ENCODE measurements around the gene ANKRD34A. TPM values are rescaled to one million over a fixed set of nuclear protein-coding genes. Genes with fewer than 3 reads are reported as not detected.

The ANKRD34A gene
- total and polyA plus RNA-seq, 2 of the 13 experiments (the other 11 are each of a cell fraction or from before 2014, with no cell fraction given), result 0.05 to 0.07 TPM

GRCh38 chr1:145961109-145961424, 3.3 kb downstream of the ANKRD34A start:
- POLR2A ChIA-PET, result interaction anchor here (0.6 kb wide), 1 partner anchor 37 kb away, joined by 3 read pairs; no protein-coding TSS in a partner anchor
- peaks cover 0 to 30% of the 10 kb centered on the region in 2 experiments; a peak in 3 of 5 replicates for H3K27me3 ChIP-seq (ENCODE audit: control insufficient read depth in 1 of 2, insufficient read depth in 2 of 2, low read length in 2 of 2)
- in situ Hi-C loops (cut with HindIII; ENCODE audit: extremely low pct_ligation_motif_present, low pct_unique_long_range_greater_than_20kb) (loop anchor here (5.0 kb wide), 1 partner anchor 34 kb away; the partner anchor contains the start of gene RBM8A), intact Hi-C loops (cut with micrococcal nuclease; ENCODE audit: unreplicated experiment) (loop anchor here (5.0 kb wide), 2 partner anchors 46 to 104 kb away; partner anchors contain the start of gene PIAS3)
- H3K9ac ChIP-seq (ENCODE audit: insufficient read depth, low read depth, low read length), result peak overlapping the region; percentile 62; the same call in 1 of the 2 replicates
- no peak overlapping the region for H2AFZ ChIP-seq (ENCODE audit: low read length)
- H3K27ac ChIP-seq (ENCODE audit: extremely low read length, insufficient read depth, low read length), result no peak overlapping the region
- H3K4me3 ChIP-seq (replicated peaks in 1 of 3; ENCODE audit: insufficient read depth in 1 of 3, low read depth in 2 of 3, low read length in 3 of 3), result peak overlapping the region; percentile 60 to 91 (median 68)
- 0% methylated on average over 10 of the region's 22 CpGs for WGBS (ENCODE audit: low lambda C conversion rate)
- H3K4me2 ChIP-seq (ENCODE audit: low read depth, low read length), result peak overlapping the region; percentile 99
- peaks cover 10% of the 10 kb centered on the region for H3K79me2 ChIP-seq (ENCODE audit: insufficient read depth, low read length)
- no peak for FAIRE-seq
- no peak for ATAC-seq
- DNase-seq (ENCODE audit: low spot score), result no peak
- H3K4me1 ChIP-seq (ENCODE audit: insufficient read depth, low read length), result peaks cover 65% of the 10 kb centered on the region
- H4K20me1 ChIP-seq (ENCODE audit: insufficient read depth, low read length), result no peaks in the 10 kb centered on the region
- H3K9me3 ChIP-seq (ENCODE audit: low read length), result no peaks in the 10 kb centered on the region
- CTCF ChIA-PET (ENCODE audit: low intra/inter-chr PET ratio, low total read pairs), result no interaction called here
- no peaks in the 10 kb centered on the region for H3K36me3 ChIP-seq (replicated peaks in 1 of 2; ENCODE audit: control insufficient read depth in 1 of 2, insufficient read depth in 2 of 2, low read length in 2 of 2)
- BruUV-seq (replicated peaks), result no TSS peak
- TF ChIP-seq SOX13 (IDR thresholded peaks at IDR 0.05) (no peak), SOX13 (CRISPR knock-in tag; conservative IDR thresholded peaks at IDR 0.05 in 1 of 2, IDR thresholded peaks at IDR 0.05 in 1 of 2) (no peak), ZNF83 (CRISPR knock-in tag; IDR thresholded peaks at IDR 0.05; ENCODE audit: borderline replicate concordance) (no peak), ZSCAN31 (CRISPR knock-in tag; IDR thresholded peaks at IDR 0.05; ENCODE audit: low read depth) (peak; percentile 14; the same call in 1 of the 2 replicates), TCF7L2 (IDR thresholded peaks at IDR 0.05; ENCODE audit: low read depth, low read length) (no peak), SRSF9 (IDR thresholded peaks at IDR 0.05; ENCODE audit: borderline replicate concordance, insufficient read depth, low read depth, low read length, poor library complexity, severe bottlenecking) (no peak), ARHGAP35 (CRISPR knock-in tag; IDR thresholded peaks at IDR 0.05; ENCODE audit: borderline replicate concordance) (0 out of 2 replicates have a peak, but pooled peaks have one; percentile 48), CREM (IDR thresholded peaks at IDR 0.05) (no peak), CREM (CRISPR knock-in tag; IDR thresholded peaks at IDR 0.05) (no peak), ESRRA (CRISPR knock-in tag; IDR thresholded peaks at IDR 0.05; ENCODE audit: low read depth) (no peak), HHEX (CRISPR knock-in tag; IDR thresholded peaks at IDR 0.05) (no peak), ZFP41 (CRISPR knock-in tag; IDR thresholded peaks at IDR 0.05; ENCODE audit: borderline replicate concordance) (peak; percentile 59; the same call in 1 of the 2 replicates), RFXAP (CRISPR knock-in tag; IDR thresholded peaks at IDR 0.05; ENCODE audit: borderline replicate concordance) (no peak), LBX2 (CRISPR knock-in tag; IDR thresholded peaks at IDR 0.05; ENCODE audit: borderline replicate concordance) (0 out of 2 replicates have a peak, but pooled peaks have one; percentile 6), ZNF567 (CRISPR knock-in tag; IDR thresholded peaks at IDR 0.05; ENCODE audit: borderline replicate concordance) (no peak), TBL1XR1 (IDR thresholded peaks at IDR 0.05; ENCODE audit: borderline replicate concordance, low read length, partially characterized antibody) (no peak), ZNF589 (CRISPR knock-in tag; conservative IDR thresholded peaks at IDR 0.05) (no peak), ZNF543 (CRISPR knock-in tag; IDR thresholded peaks at IDR 0.05) (no peak), ZNF512 (CRISPR knock-in tag; IDR thresholded peaks at IDR 0.05) (0 out of 2 replicates have a peak, but pooled peaks have one; percentile 34), ZNF296 (CRISPR knock-in tag; conservative IDR thresholded peaks at IDR 0.05) (no peak), NONO (IDR thresholded peaks at IDR 0.05) (no peak), NONO (CRISPR knock-in tag; conservative IDR thresholded peaks at IDR 0.05) (no peak), PAWR (CRISPR knock-in tag; IDR thresholded peaks at IDR 0.05; ENCODE audit: borderline replicate concordance) (no peak; the same call in 1 of the 2 replicates), ZNF274 (CRISPR knock-in tag; IDR thresholded peaks at IDR 0.05) (no peak), ZNF564 (CRISPR knock-in tag; IDR thresholded peaks at IDR 0.05) (peak; percentile 0; the same call in 1 of the 2 replicates), ZBTB42 (CRISPR knock-in tag; IDR thresholded peaks at IDR 0.05) (no peak)
